Fibroblast of skin of abdomen (primary cell): ENCODE data around the gene PRKD2.

Source experiments
- DNase-seq: peaks from one replicate; pipeline ENCODE4 v3.0.0-alpha.2; 2013

The PRKD2 gene

GRCh38 chr19:46741447-46741846 is 24.5 kb upstream of the PRKD2 start:
- DNase-seq: no peak

- no peak for DNase-seq
Observed at GRCh38 chr19:46739290-46739771, 22.4 kb upstream of the PRKD2 start.

- DNase-seq: no peak
Observed at GRCh38 chr19:46737761-46738171, 20.9 kb upstream of the PRKD2 start.

- no peak for DNase-seq
Observed at GRCh38 chr19:46737298-46737654, 20.4 kb upstream of the PRKD2 start.

GRCh38 chr19:46736531-46737297 is 19.8 kb upstream of the PRKD2 start:
- no peak for DNase-seq

GRCh38 chr19:46733690-46734292 is 16.9 kb upstream of the PRKD2 start:
- no peak for DNase-seq

GRCh38 chr19:46732966-46733689 is 16.2 kb upstream of the PRKD2 start:
- DNase-seq: no peak

- DNase-seq: no peak
Observed at GRCh38 chr19:46732172-46732938, 15.4 kb upstream of the PRKD2 start.

GRCh38 chr19:46731584-46731983 is 14.7 kb upstream of the PRKD2 start:
- DNase-seq: no peak

GRCh38 chr19:46731007-46731501 is 14.1 kb upstream of the PRKD2 start:
- peak; percentile 68 for DNase-seq

GRCh38 chr19:46730595-46730994 is 13.7 kb upstream of the PRKD2 start:
- no peak for DNase-seq

- DNase-seq: no peak
Observed at GRCh38 chr19:46730187-46730586, 13.3 kb upstream of the PRKD2 start.

GRCh38 chr19:46729696-46730095 is 12.8 kb upstream of the PRKD2 start:
- DNase-seq: no peak

- peak; percentile 38 for DNase-seq
Observed at GRCh38 chr19:46728693-46729339, 11.9 kb upstream of the PRKD2 start.

GRCh38 chr19:46728208-46728607 is 11.3 kb upstream of the PRKD2 start:
- no peak for DNase-seq

GRCh38 chr19:46727757-46728156 is 10.8 kb upstream of the PRKD2 start:
- no peak for DNase-seq

GRCh38 chr19:46726971-46727501 is 10.1 kb upstream of the PRKD2 start:
- no peak for DNase-seq

GRCh38 chr19:46726551-46726950 is 9.6 kb upstream of the PRKD2 start:
- DNase-seq: no peak

- no peak for DNase-seq
Observed at GRCh38 chr19:46725859-46726393, 9.0 kb upstream of the PRKD2 start.

GRCh38 chr19:46725036-46725820 is 8.3 kb upstream of the PRKD2 start:
- no peak for DNase-seq

- no peak for DNase-seq
Observed at GRCh38 chr19:46724468-46724867, 7.6 kb upstream of the PRKD2 start.
